Spleen (tissue), 11 donors: ENCODE data around the gene MICALL2. TPM values are rescaled to one million over a fixed set of nuclear protein-coding genes. Genes with fewer than 3 reads are reported as not detected.
"Not testable (repeated sequence)": the region's sequence is repeated elsewhere in the genome, so short reads cannot be mapped to it uniquely, and the experiment has no call there.

Experiments
- DNase-seq: peaks from one replicate; pipeline ENCODE4 v3.0.0-alpha.2; 2020
- H3K27ac ChIP-seq, 8 donors: fragments of 200-600 bp; sonication (generic) in 7 of 8; 1 replicate in 4 of 8; 2 replicates in 4 of 8; pipeline versions ENCODE4 v1.5.0 to v1.8.0; 2016 to 2021; ENCODE audit warnings: inconsistent platforms in 4 of 8, mild to moderate bottlenecking in 4 of 8, moderate library complexity in 1 of 8
- H3K27me3 ChIP-seq, 7 donors: fragments of 200-600 bp; sonication (generic) in 6 of 7; replicated peaks in 1 of 7; 1 replicate in 4 of 7; 2 replicates in 3 of 7; pipeline versions ENCODE4 v1.5.0 to v1.8.0; 2016 to 2021; ENCODE audit warnings: inconsistent platforms in 3 of 7, mild to moderate bottlenecking in 1 of 7
- H3K36me3 ChIP-seq, 6 donors: fragments of 200-600 bp; sonication (generic) in 5 of 6; 1 replicate in 4 of 6; 2 replicates in 2 of 6; pipeline versions ENCODE4 v1.5.0 to v1.8.0; 2016 to 2021; ENCODE audit warnings: inconsistent platforms in 2 of 6
- H3K4me1 ChIP-seq, 6 donors: fragments of 200-600 bp; sonication (generic) in 5 of 6; 1 replicate in 3 of 6; 2 replicates in 3 of 6; pipeline versions ENCODE4 v1.5.0 to v1.8.0; 2016 to 2021; ENCODE audit warnings: inconsistent platforms in 3 of 6
- H3K4me3 ChIP-seq, 8 donors: fragments of 200-600 bp; sonication (generic) in 7 of 8; 1 replicate in 4 of 8; 2 replicates in 4 of 8; pipeline versions ENCODE4 v1.5.0 to v1.8.0; 2016 to 2021; ENCODE audit warnings: inconsistent platforms in 4 of 8, mild to moderate bottlenecking in 4 of 8, moderate library complexity in 2 of 8
- H3K9me3 ChIP-seq, 8 donors: fragments of 200-600 bp; sonication (generic) in 7 of 8; 1 replicate in 4 of 8; 2 replicates in 4 of 8; pipeline versions ENCODE4 v1.5.0 to v1.8.0; 2016 to 2021; ENCODE audit warnings: inconsistent platforms in 4 of 8
- CTCF ChIP-seq, 11 experiments: fragments of 200-600 bp in 7 of 11; fragments of 450-650 bp in 4 of 11; sonication (generic) in 4 of 11; IDR thresholded peaks in 8 of 11; conservative IDR thresholded peaks in 3 of 11; 1 replicate in 7 of 11; 2 replicates in 4 of 11; pipeline versions ENCODE4 v1.4.0 to v1.8.0; 2016 to 2021; ENCODE audit warnings: antibody characterized with exemption in 11 of 11, inconsistent platforms in 4 of 11, mild to moderate bottlenecking in 1 of 11
- POLR2A ChIP-seq, 3 donors: fragments of 450-650 bp; IDR thresholded peaks; one replicate each; pipeline ENCODE4 v1.5.1; 2017; ENCODE audit warnings: antibody characterized with exemption in 3 of 3, mild to moderate bottlenecking in 1 of 3
- POLR2AphosphoS5 ChIP-seq, 3 donors: sonication (generic); formaldehyde crosslinking; IDR thresholded peaks; one replicate each; pipeline ENCODE4 v1.5.1; 2017; ENCODE audit warnings: antibody characterized with exemption in 3 of 3
- WGBS, 5 donors: extraction: QIAGEN DNeasy Blood & Tissue Kit in 3 of 5; methylation state at CpG; one replicate each; pipeline versions ENCODE4 v1.1.5 to v1.1.7; 2013 to 2018; 5-methylcytosine and 5-hydroxymethylcytosine counted together
- intact Hi-C: fragments of 100-400 bp; cut with DNase I; formaldehyde crosslinking; loops from one replicate; pipeline ENCODE4 v1.15.0; 2023; ENCODE audit warnings: low total_unique reads
- polyA plus RNA-seq, 3 donors: library from polyadenylated mRNA; stranded (reverse); fragments of 200-250 nt; gene quantifications; one replicate each; pipeline ENCODE4 v1.2.1, GENCODE V29; 2013
- total RNA-seq, 7 donors: library from RNA; depleted of rRNA in 3 of 7; stranded (reverse); fragments of >200 nt in 3 of 7; fragmentation: NEBNext Ultra II Directional in 4 of 7; extraction: Animal tissue kit (Norgen Biotek cat#: 25700) in 4 of 7; gene quantifications; one replicate each; pipeline versions ENCODE4 v1.1.0 to v1.2.1, GENCODE V29; 2016 to 2021
- donor health status: healthy with polysubstance abuse.
- donor health status: DM: no; HTN: no; CAD: no; lungs with moderate emphysema.
- donor health status: DM: no; HTN: no; CAD: no.
- donor health status: Bipolar disorder and iron deficiency.
- donor health status: healthy.
- donor health status: DM: no; HTN: no; CAD: no.
- donor health status: DM: yes; HTN: yes; CAD: no.

Gene MICALL2
- total and polyA plus RNA-seq, 10 donors: 36.3 to 361 (median 96.7) TPM

- no peaks in the 10 kb centered on the region for H3K27me3 ChIP-seq
- H3K36me3 ChIP-seq: peaks cover 0 to 75% (median 10%) of the 10 kb centered on the region in 6 donors
- peaks cover 0 to 67% (median 24%) of the 10 kb centered on the region in 6 donors for H3K4me1 ChIP-seq
- WGBS, 5 donors: 69 to 84% (median 80%) methylated on average over 14 to 17 of the region's 17 CpGs
- intact Hi-C loops: no loop called here
- no peak for DNase-seq
- TF ChIP-seq POLR2A (IDR thresholded peaks at IDR 0.05): no peak
- TF ChIP-seq POLR2AphosphoS5 (IDR thresholded peaks at IDR 0.05): no peak
- peak overlapping the region in 7 of 8 donors; percentile 51 to 84 (median 68) for H3K27ac ChIP-seq
- H3K9me3 ChIP-seq: no peaks in the 10 kb centered on the region
- H3K4me3 ChIP-seq: no peak overlapping the region
Observed at GRCh38 chr7:1446620-1447032, 12.6 kb downstream of the MICALL2 start.

- H3K4me3 ChIP-seq, H3K9me3 ChIP-seq, DNase-seq, H3K27ac ChIP-seq, intact Hi-C loops, H3K27me3 ChIP-seq: not testable (repeated sequence)
- WGBS, 5 donors: 85 to 93% (median 86%) methylated on average over 2 to 4 of the region's 5 CpGs
- peaks cover 0 to 61% (median 21%) of the 10 kb centered on the region in 6 donors for H3K4me1 ChIP-seq
- H3K36me3 ChIP-seq: peaks cover 0 to 75% (median 14%) of the 10 kb centered on the region in 6 donors
Observed at GRCh38 chr7:1446026-1446425, 13.2 kb downstream of the MICALL2 start.

- intact Hi-C loops: no loop called here
- Histone ChIP-seq H3K36me3 (peaks cover 0 to 78% (median 20%) of the 10 kb centered on the region in 6 donors), H3K4me3 (no peak overlapping the region), H3K27ac (peak overlapping the region in 4 of 8 donors; percentile 3 to 50 (median 23)), H3K4me1 (peaks cover 0 to 55% (median 18%) of the 10 kb centered on the region in 6 donors), H3K27me3 (no peaks in the 10 kb centered on the region), H3K9me3 (no peaks in the 10 kb centered on the region)
- TF ChIP-seq POLR2A (IDR thresholded peaks at IDR 0.05) (no peak), CTCF (IDR thresholded peaks at IDR 0.05 in 8 of 11, conservative IDR thresholded peaks at IDR 0.05 in 3 of 11) (no peak), POLR2AphosphoS5 (IDR thresholded peaks at IDR 0.05) (no peak)
- no peak for DNase-seq
- 90 to 96% (median 91%) methylated on average over 12 to 21 of the region's 21 CpGs for WGBS, 5 donors
Observed at GRCh38 chr7:1445341-1445740, 13.9 kb downstream of the MICALL2 start.

- intact Hi-C loops: no loop called here
Observed at GRCh38 chr7:1444925-1445322, 14.3 kb downstream of the MICALL2 start.

GRCh38 chr7:1444214-1444924, 14.9 kb downstream of the MICALL2 start:
- WGBS, 5 donors: 74 to 89% (median 88%) methylated on average over 23 to 45 of the region's 45 CpGs
- Histone ChIP-seq H3K4me1 (peaks cover 0 to 45% (median 17%) of the 10 kb centered on the region in 6 donors), H3K27ac (peak overlapping the region in 3 of 8 donors; percentile 3 to 50 (median 31))

More at GRCh38 chr7:1444925-1445322, 14.3 kb downstream of the MICALL2 start:
- H3K4me1 ChIP-seq: peaks cover 0 to 50% (median 17%) of the 10 kb centered on the region in 6 donors
- no peak overlapping the region for H3K4me3 ChIP-seq
- H3K27me3 ChIP-seq: no peaks in the 10 kb centered on the region
- TF ChIP-seq POLR2AphosphoS5 (IDR thresholded peaks at IDR 0.05) (peak in 2 of 3 donors; percentile 23 to 39), POLR2A (IDR thresholded peaks at IDR 0.05) (no peak)
- peaks cover 0 to 78% (median 24%) of the 10 kb centered on the region in 6 donors for H3K36me3 ChIP-seq
- H3K9me3 ChIP-seq: no peaks in the 10 kb centered on the region
- H3K27ac ChIP-seq: peak overlapping the region in 4 of 8 donors; percentile 3 to 50 (median 23)
- no peak for DNase-seq
- 66 to 78% (median 75%) methylated on average over 18 to 24 of the region's 24 CpGs; no CpG with 5 or more reads in 1 of the 5 donors for WGBS, 5 donors

GRCh38 chr7:1443587-1444200, 15.6 kb downstream of the MICALL2 start:
- H3K27ac ChIP-seq, H3K4me3 ChIP-seq, H3K27me3 ChIP-seq, DNase-seq, intact Hi-C loops, H3K9me3 ChIP-seq: not testable (repeated sequence)
- Histone ChIP-seq H3K36me3 (peaks cover 0 to 78% (median 26%) of the 10 kb centered on the region in 6 donors), H3K4me1 (peaks cover 0 to 38% (median 14%) of the 10 kb centered on the region in 6 donors)
- WGBS, 5 donors: 86 to 95% (median 92%) methylated on average over 11 to 29 of the region's 42 CpGs

More at GRCh38 chr7:1444214-1444924, 14.9 kb downstream of the MICALL2 start:
- no peak overlapping the region for H3K4me3 ChIP-seq
- no peaks in the 10 kb centered on the region for H3K9me3 ChIP-seq
- DNase-seq: no peak
- no peaks in the 10 kb centered on the region for H3K27me3 ChIP-seq
- peaks cover 0 to 78% (median 27%) of the 10 kb centered on the region in 6 donors for H3K36me3 ChIP-seq
- intact Hi-C loops: no loop called here
- TF ChIP-seq POLR2AphosphoS5 (IDR thresholded peaks at IDR 0.05) (no peak), CTCF (IDR thresholded peaks at IDR 0.05 in 8 of 11, conservative IDR thresholded peaks at IDR 0.05 in 3 of 11) (no peak), POLR2A (IDR thresholded peaks at IDR 0.05) (no peak)
